ENCODE data around the gene HOXA7. TPM values are rescaled to one million over a fixed set of nuclear protein-coding genes. Genes with fewer than 3 reads are reported as not detected.

Gene HOXA7
- total and polyA plus RNA-seq, 2 donors (not counting 3 experiments of a cell fraction or from before 2014, with no cell fraction given), result 18.1 to 18.5 TPM

MicroRNAs encoded within 50 kb of the gene (microRNA counts, 767-probe panel; counts per million panel counts)
- 723 counts per million, percentile 96 among the panel's probes with 10 or more counts for microRNA hsa-miR-196b-5p

Small RNAs within 50 kb of the gene (microRNA-seq; reads per million reads assigned to microRNA genes)
- gene MIR196B (ENCODE audit: borderline number of aligned reads, borderline replicate concordance), result 5,893 reads per million, percentile 95 among the genes with 10 or more reads in this experiment

Small RNAs within 50 kb of the gene (small RNA-seq; reads per million reads assigned to genes)
- gene AC004080.5 (ENCODE audit: insufficient read depth, insufficient read length, low read depth, low replicate concordance) (not detected), gene RF02140 (ENCODE audit: insufficient read depth, insufficient read length, low read depth, low replicate concordance) (not detected), gene RF02141 (ENCODE audit: insufficient read depth, insufficient read length, low read depth, low replicate concordance) (not detected)

Other genes starting within 250 kb of the HOXA7 start
- gene HOXA1, start 60.7 kb downstream of the HOXA7 start, total RNA-seq, result 1.5 and 2.4 TPM in 2 replicates
- 1.2 and 1.5 TPM in 2 replicates for gene HOXA1, start 60.7 kb downstream of the HOXA7 start, polyA plus RNA-seq
- 2.2 and 2.3 TPM in 2 replicates for gene HOXA2, start 54.0 kb downstream of the HOXA7 start, total RNA-seq
- gene HOXA2, start 54.0 kb downstream of the HOXA7 start, polyA plus RNA-seq, result 1.6 and 1.9 TPM in 2 replicates
- 7.5 and 8.1 TPM in 2 replicates for gene HOXA4, start 25.9 kb downstream of the HOXA7 start, total RNA-seq
- gene HOXA4, start 25.9 kb downstream of the HOXA7 start, polyA plus RNA-seq, result 4.9 and 5.8 TPM in 2 replicates
- gene HOXA5, start 13.0 kb downstream of the HOXA7 start, total RNA-seq, result 18.8 and 21.4 TPM in 2 replicates
- 18.6 and 22.1 TPM in 2 replicates for gene HOXA5, start 13.0 kb downstream of the HOXA7 start, polyA plus RNA-seq
- gene HOXA6, start 8.9 kb downstream of the HOXA7 start, total RNA-seq, result 17.9 and 20.7 TPM in 2 replicates
- 7.8 and 10.0 TPM in 2 replicates for gene HOXA6, start 8.9 kb downstream of the HOXA7 start, polyA plus RNA-seq
- 12.0 and 14.0 TPM in 2 replicates for gene HOXA3, start 4.1 kb downstream of the HOXA7 start, total RNA-seq
- 4.2 and 4.7 TPM in 2 replicates for gene HOXA3, start 4.1 kb downstream of the HOXA7 start, polyA plus RNA-seq
- 61.6 and 62.9 TPM in 2 replicates for gene HOXA9, start 8.9 kb upstream of the HOXA7 start, total RNA-seq
- 47.2 and 84.1 TPM in 2 replicates for gene HOXA9, start 8.9 kb upstream of the HOXA7 start, polyA plus RNA-seq
- 24.4 and 27.6 TPM in 2 replicates for gene HOXA10, start 17.6 kb upstream of the HOXA7 start, total RNA-seq
- gene HOXA10, start 17.6 kb upstream of the HOXA7 start, polyA plus RNA-seq, result 23.7 and 30.3 TPM in 2 replicates
- 15.2 and 16.7 TPM in 2 replicates for gene HOXA11, start 28.6 kb upstream of the HOXA7 start, total RNA-seq
- 10.4 and 10.8 TPM in 2 replicates for gene HOXA11, start 28.6 kb upstream of the HOXA7 start, polyA plus RNA-seq
- 0.09 and 0.22 TPM in 2 replicates for gene HOXA13, start 43.4 kb upstream of the HOXA7 start, total RNA-seq
- 0.02 TPM in 1 of 2 replicates, not detected in the other for gene HOXA13, start 43.4 kb upstream of the HOXA7 start, polyA plus RNA-seq
- gene EVX1, start 86.1 kb upstream of the HOXA7 start, total RNA-seq, result not detected in 2 replicates
- gene EVX1, start 86.1 kb upstream of the HOXA7 start, polyA plus RNA-seq, result not detected in 2 replicates